ENCODE data around the gene CEP112.

- TF ChIP-seq, protein P1, sequence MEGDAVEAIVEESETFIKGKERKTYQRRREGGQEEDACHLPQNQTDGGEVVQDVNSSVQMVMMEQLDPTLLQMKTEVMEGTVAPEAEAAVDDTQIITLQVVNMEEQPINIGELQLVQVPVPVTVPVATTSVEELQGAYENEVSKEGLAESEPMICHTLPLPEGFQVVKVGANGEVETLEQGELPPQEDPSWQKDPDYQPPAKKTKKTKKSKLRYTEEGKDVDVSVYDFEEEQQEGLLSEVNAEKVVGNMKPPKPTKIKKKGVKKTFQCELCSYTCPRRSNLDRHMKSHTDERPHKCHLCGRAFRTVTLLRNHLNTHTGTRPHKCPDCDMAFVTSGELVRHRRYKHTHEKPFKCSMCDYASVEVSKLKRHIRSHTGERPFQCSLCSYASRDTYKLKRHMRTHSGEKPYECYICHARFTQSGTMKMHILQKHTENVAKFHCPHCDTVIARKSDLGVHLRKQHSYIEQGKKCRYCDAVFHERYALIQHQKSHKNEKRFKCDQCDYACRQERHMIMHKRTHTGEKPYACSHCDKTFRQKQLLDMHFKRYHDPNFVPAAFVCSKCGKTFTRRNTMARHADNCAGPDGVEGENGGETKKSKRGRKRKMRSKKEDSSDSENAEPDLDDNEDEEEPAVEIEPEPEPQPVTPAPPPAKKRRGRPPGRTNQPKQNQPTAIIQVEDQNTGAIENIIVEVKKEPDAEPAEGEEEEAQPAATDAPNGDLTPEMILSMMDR (IDR thresholded peaks at IDR 0.05; ENCODE audit: low read depth, low read length) = no peak
- no peak for TF ChIP-seq POLR2A (IDR thresholded peaks at IDR 0.05; ENCODE audit: extremely low read depth, insufficient read length)
Measured at GRCh38 chr17:65913326-65913850, 278.5 kb downstream of the CEP112 start.

All from NB4 (cell line).